ENCODE measurements around the gene YEATS4.

- TF ChIP-seq CTCF (IDR thresholded peaks at IDR 0.05) (no peak), POLR2AphosphoS5 (IDR thresholded peaks at IDR 0.05; ENCODE audit: low read depth, low read length) (no peak)
Observed at GRCh38 chr12:69343885-69344612, 15.5 kb upstream of the YEATS4 start.

Measured in Panc1 (cell line).